Measurements from ENCODE around the gene ZNF454. TPM values are rescaled to one million over a fixed set of nuclear protein-coding genes. Genes with fewer than 3 reads are reported as not detected.

The ZNF454 gene
- polyA plus RNA-seq, 2 of the 4 experiments (the other 2 are of a cell fraction), result not detected

GRCh38 chr5:178981381-178981780 is 40.4 kb downstream of the ZNF454 start:
- ATAC-seq, result no peak
- H3K9me3 ChIP-seq, result peaks cover 25% of the 10 kb centered on the region
- no peak overlapping the region for H3K4me2 ChIP-seq
- no peaks in the 10 kb centered on the region for H3K4me1 ChIP-seq
- 38% methylated on average over 14 of the region's 15 CpGs for WGBS (ENCODE audit: missing lambda C conversion rate)
- H3K4me3 ChIP-seq, result no peak overlapping the region
- CTCF ChIA-PET, result no interaction called here
- FAIRE-seq, result no peak
- POLR2A ChIA-PET, result no interaction called here
- TF ChIP-seq CBX2 (IDR thresholded peaks at IDR 0.05; ENCODE audit: borderline replicate concordance, low read depth) (no peak), TP53 (CRISPR knock-in tag; IDR thresholded peaks at IDR 0.05) (no peak), BCL3 (IDR thresholded peaks at IDR 0.05) (no peak), REST (IDR thresholded peaks at IDR 0.05) (no peak), JUN (IDR thresholded peaks at IDR 0.05) (no peak), ATOH8 (CRISPR knock-in tag; IDR thresholded peaks at IDR 0.05; ENCODE audit: low read depth) (no peak), POLR2AphosphoS2 (conservative IDR thresholded peaks at IDR 0.05; ENCODE audit: low read length) (no peak), MAZ (IDR thresholded peaks at IDR 0.05; ENCODE audit: borderline replicate concordance, low read depth, low read length) (no peak), EP300 (IDR thresholded peaks at IDR 0.05) (no peak), JUNB (IDR thresholded peaks at IDR 0.05) (no peak), TFCP2L1 (CRISPR knock-in tag; IDR thresholded peaks at IDR 0.05) (no peak), FOXS1 (CRISPR knock-in tag; IDR thresholded peaks at IDR 0.05) (no peak), HMGXB4 (CRISPR knock-in tag; IDR thresholded peaks at IDR 0.05; ENCODE audit: borderline replicate concordance) (no peak), HDAC2 (IDR thresholded peaks at IDR 0.05) (no peak), EHF (CRISPR knock-in tag; IDR thresholded peaks at IDR 0.05) (no peak), HOXB13 (CRISPR knock-in tag; IDR thresholded peaks at IDR 0.05; ENCODE audit: low read depth) (no peak)
- no peak for DNase-seq (ENCODE audit: low read depth in 1 of 2, low spot score in 1 of 2)
- H3K27ac ChIP-seq, result no peak overlapping the region

- Histone ChIP-seq H3K4me3 (no peak overlapping the region), H3K4me2 (no peak overlapping the region), H3K9me3 (peaks cover 24% of the 10 kb centered on the region), H3K4me1 (no peaks in the 10 kb centered on the region), H3K27ac (no peak overlapping the region)
- 23% methylated on average over 17 of the region's 17 CpGs for WGBS (ENCODE audit: missing lambda C conversion rate)
- ChIA-PET CTCF (no interaction called here), POLR2A (no interaction called here)
- ATAC-seq, result no peak
- DNase-seq (ENCODE audit: low read depth in 1 of 2, low spot score in 1 of 2), result no peak
- FAIRE-seq, result no peak
- TF ChIP-seq CEBPB (IDR thresholded peaks at IDR 0.05) (no peak), FOSB (CRISPR knock-in tag; IDR thresholded peaks at IDR 0.05) (no peak), FOXS1 (CRISPR knock-in tag; IDR thresholded peaks at IDR 0.05) (no peak), HOXA7 (CRISPR knock-in tag; IDR thresholded peaks at IDR 0.05) (no peak)
Observed at GRCh38 chr5:178982941-178983340, 41.9 kb downstream of the ZNF454 start.

All from A549 (cell line).